Upper lobe of left lung (tissue), 6 donors: Measurements from ENCODE around the gene RNF126. TPM values are rescaled to one million over a fixed set of nuclear protein-coding genes. Genes with fewer than 3 reads are reported as not detected.
A peak's percentile ranks its signal among the peaks of the same experiment; 100 is the strongest.

Experiments used
- ATAC-seq, 2 donors: fragments of 200-7000 bp; cut with Tn5 transposase; one replicate each; pipeline ENCODE4 v1.9.1; 2022; ENCODE audit warnings: mild to moderate bottlenecking in 2 of 2, moderate library complexity in 2 of 2; ENCODE audit not compliant: low FRiP score in 2 of 2
- DNase-seq, 2 donors: peaks; one replicate each; pipeline ENCODE4 v3.0.0-alpha.2; 2019 to 2020
- H3K27ac ChIP-seq, 4 donors: fragments of 200-600 bp; sonication (generic); one replicate each; pipeline ENCODE4 v1.5.1; 2016 to 2019
- H3K27me3 ChIP-seq, 4 donors: fragments of 200-600 bp; sonication (generic); one replicate each; pipeline ENCODE4 v1.5.1; 2017 to 2019
- H3K36me3 ChIP-seq, 4 donors: fragments of 200-600 bp; sonication (generic); one replicate each; pipeline ENCODE4 v1.5.1; 2016 to 2019
- H3K4me1 ChIP-seq, 4 donors: fragments of 200-600 bp; sonication (generic); one replicate each; pipeline ENCODE4 v1.5.1; 2018 to 2019
- H3K4me3 ChIP-seq, 4 donors: fragments of 200-600 bp; sonication (generic); one replicate each; pipeline ENCODE4 v1.5.1; 2017 to 2019; ENCODE audit warnings: mild to moderate bottlenecking in 2 of 4, moderate library complexity in 1 of 4
- H3K9me3 ChIP-seq, 4 donors: fragments of 200-600 bp; sonication (generic); one replicate each; pipeline ENCODE4 v1.5.1; 2018 to 2019
- EP300 ChIP-seq, 4 donors: sonication (generic); formaldehyde crosslinking; IDR thresholded peaks; one replicate each; pipeline ENCODE4 v1.5.1; 2017; ENCODE audit warnings: antibody characterized with exemption in 4 of 4, control low read depth in 2 of 4
- POLR2A ChIP-seq, 4 donors: fragments of 450-650 bp; IDR thresholded peaks; one replicate each; pipeline ENCODE4 v1.5.1; 2016 to 2017; ENCODE audit warnings: antibody characterized with exemption in 4 of 4, mild to moderate bottlenecking in 2 of 4
- POLR2AphosphoS5 ChIP-seq, 2 donors: sonication (generic); formaldehyde crosslinking; IDR thresholded peaks; one replicate each; pipeline ENCODE4 v1.5.1; 2017; ENCODE audit warnings: antibody characterized with exemption in 2 of 2
- WGBS, 2 donors: methylation state at CpG; one replicate each; pipeline ENCODE4 v1.1.5; 2017 to 2018; 5-methylcytosine and 5-hydroxymethylcytosine counted together
- total RNA-seq, 6 donors: library from RNA; depleted of rRNA in 4 of 6; stranded (reverse); fragments of >200 nt in 4 of 6; gene quantifications; one replicate each; pipeline versions ENCODE4 v1.1.0 to v1.2.1, GENCODE V29; 2016 to 2021
- TF ChIP-seq, protein P1 (sequence below), 6 experiments: fragments of 450-650 bp in 4 of 6; fragments of 200-600 bp in 2 of 6; sonication (generic) in 2 of 6; IDR thresholded peaks; one replicate each; pipeline ENCODE4 v1.5.1; 2016 to 2019; ENCODE audit warnings: antibody characterized with exemption in 6 of 6
- donor health status: DM: no; HTN: no; CAD: no; lungs with moderate emphysema.
- donor health status: DM: no; HTN: yes; CAD: no; lungs with severe emphysema.

Gene RNF126
- total RNA-seq, 6 donors from 2014 or later: 36.7 to 106 (median 66.3) TPM

- 77 to 88% methylated on average over 7 to 15 of the region's 17 CpGs for WGBS, 2 donors
- Histone ChIP-seq H3K27ac (no peak overlapping the region), H3K9me3 (no peaks in the 10 kb centered on the region), H3K27me3 (no peaks in the 10 kb centered on the region), H3K4me1 (no peaks in the 10 kb centered on the region), H3K36me3 (peaks cover 0 to under 1% (median 0%) of the 10 kb centered on the region in 4 donors), H3K4me3 (no peak overlapping the region)
- ATAC-seq (no peak), DNase-seq (peak in 1 of 2 donors; percentile 67)
- TF ChIP-seq POLR2AphosphoS5 (IDR thresholded peaks at IDR 0.05) (no peak), EP300 (IDR thresholded peaks at IDR 0.05) (no peak), POLR2A (IDR thresholded peaks at IDR 0.05) (no peak)
- TF ChIP-seq, protein P1, sequence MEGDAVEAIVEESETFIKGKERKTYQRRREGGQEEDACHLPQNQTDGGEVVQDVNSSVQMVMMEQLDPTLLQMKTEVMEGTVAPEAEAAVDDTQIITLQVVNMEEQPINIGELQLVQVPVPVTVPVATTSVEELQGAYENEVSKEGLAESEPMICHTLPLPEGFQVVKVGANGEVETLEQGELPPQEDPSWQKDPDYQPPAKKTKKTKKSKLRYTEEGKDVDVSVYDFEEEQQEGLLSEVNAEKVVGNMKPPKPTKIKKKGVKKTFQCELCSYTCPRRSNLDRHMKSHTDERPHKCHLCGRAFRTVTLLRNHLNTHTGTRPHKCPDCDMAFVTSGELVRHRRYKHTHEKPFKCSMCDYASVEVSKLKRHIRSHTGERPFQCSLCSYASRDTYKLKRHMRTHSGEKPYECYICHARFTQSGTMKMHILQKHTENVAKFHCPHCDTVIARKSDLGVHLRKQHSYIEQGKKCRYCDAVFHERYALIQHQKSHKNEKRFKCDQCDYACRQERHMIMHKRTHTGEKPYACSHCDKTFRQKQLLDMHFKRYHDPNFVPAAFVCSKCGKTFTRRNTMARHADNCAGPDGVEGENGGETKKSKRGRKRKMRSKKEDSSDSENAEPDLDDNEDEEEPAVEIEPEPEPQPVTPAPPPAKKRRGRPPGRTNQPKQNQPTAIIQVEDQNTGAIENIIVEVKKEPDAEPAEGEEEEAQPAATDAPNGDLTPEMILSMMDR (IDR thresholded peaks at IDR 0.05): no peak
Measured at GRCh38 chr19:686589-687297, 23.7 kb upstream of the RNF126 start.

DNA sequence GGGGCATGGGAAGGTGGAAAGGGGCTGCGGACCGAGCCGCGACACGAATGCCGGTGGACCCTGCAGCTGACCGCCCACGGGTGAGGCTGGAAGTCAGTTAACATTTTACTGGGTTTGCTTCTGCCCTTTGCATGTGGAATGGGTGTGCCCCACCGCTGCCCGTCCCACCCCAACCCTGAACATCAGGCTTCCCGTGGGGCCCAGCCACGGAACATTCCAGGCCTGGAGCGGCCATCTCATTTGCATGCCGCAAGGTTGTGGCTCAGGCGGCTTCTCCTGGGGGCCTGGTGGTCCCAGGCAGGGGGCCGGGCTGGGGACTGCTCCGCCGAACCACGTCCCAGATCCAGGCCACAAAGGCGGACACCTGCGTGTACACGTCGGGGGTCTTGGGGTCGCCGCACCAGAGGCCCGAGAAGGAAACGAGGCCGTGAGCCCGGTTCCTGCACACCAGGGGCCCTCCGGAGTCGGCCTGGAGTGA lies 22.5 kb upstream of the RNF126 start:
- TF ChIP-seq, protein P1 (IDR thresholded peaks at IDR 0.05): no peak
- TF ChIP-seq POLR2A (IDR thresholded peaks at IDR 0.05) (no peak), POLR2AphosphoS5 (IDR thresholded peaks at IDR 0.05) (no peak), EP300 (IDR thresholded peaks at IDR 0.05) (no peak)
- no peaks in the 10 kb centered on the region for H3K9me3 ChIP-seq
- no peak overlapping the region for H3K4me3 ChIP-seq
- H3K27me3 ChIP-seq: no peaks in the 10 kb centered on the region
- ATAC-seq (no peak), DNase-seq (peak in 1 of 2 donors; percentile 81)
- 85% methylated on average over 25 of the region's 31 CpGs; no CpG with 5 or more reads in 1 of the 2 donors for WGBS, 2 donors
- peaks cover 0 to 7% (median 0%) of the 10 kb centered on the region in 4 donors for H3K36me3 ChIP-seq
- H3K27ac ChIP-seq: no peak overlapping the region
- H3K4me1 ChIP-seq: peaks cover 5 to 11% (median 7%) of the 10 kb centered on the region in 4 donors

DNA sequence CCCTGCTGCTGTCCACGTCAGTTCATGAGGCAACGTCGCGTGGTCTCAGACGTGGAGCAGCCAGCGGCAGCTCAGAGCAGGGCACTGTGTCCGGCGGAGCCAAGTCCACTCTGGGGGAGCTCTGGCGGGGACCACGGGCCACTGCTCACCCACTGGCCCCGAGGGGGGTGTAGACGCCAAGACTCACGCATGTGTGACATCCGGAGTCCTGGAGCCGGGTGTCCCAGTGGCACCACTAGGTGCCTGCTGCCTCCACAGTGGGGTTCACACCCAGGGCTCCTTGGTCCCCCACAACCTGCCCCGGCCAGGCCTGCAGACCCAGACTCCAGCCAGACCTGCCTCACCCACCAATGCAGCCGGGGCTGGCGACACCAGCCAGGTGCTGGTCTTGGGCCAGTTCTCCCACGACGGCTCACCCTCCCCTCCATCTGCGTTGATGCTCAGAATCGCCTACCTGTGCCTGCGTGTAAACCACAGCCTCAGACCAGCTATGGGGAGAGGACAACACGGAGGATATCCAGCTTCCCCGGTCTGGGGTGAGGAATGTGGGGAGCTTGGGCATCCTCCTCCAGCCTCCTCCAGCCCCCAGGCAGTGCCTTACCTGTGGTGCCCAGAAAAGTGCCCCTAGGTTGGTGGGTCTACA lies 19.8 kb upstream of the RNF126 start:
- ATAC-seq (no peak), DNase-seq (peak in 1 of 2 donors; percentile 78)
- 84% methylated on average over 24 of the region's 25 CpGs; no CpG with 5 or more reads in 1 of the 2 donors for WGBS, 2 donors

DNA sequence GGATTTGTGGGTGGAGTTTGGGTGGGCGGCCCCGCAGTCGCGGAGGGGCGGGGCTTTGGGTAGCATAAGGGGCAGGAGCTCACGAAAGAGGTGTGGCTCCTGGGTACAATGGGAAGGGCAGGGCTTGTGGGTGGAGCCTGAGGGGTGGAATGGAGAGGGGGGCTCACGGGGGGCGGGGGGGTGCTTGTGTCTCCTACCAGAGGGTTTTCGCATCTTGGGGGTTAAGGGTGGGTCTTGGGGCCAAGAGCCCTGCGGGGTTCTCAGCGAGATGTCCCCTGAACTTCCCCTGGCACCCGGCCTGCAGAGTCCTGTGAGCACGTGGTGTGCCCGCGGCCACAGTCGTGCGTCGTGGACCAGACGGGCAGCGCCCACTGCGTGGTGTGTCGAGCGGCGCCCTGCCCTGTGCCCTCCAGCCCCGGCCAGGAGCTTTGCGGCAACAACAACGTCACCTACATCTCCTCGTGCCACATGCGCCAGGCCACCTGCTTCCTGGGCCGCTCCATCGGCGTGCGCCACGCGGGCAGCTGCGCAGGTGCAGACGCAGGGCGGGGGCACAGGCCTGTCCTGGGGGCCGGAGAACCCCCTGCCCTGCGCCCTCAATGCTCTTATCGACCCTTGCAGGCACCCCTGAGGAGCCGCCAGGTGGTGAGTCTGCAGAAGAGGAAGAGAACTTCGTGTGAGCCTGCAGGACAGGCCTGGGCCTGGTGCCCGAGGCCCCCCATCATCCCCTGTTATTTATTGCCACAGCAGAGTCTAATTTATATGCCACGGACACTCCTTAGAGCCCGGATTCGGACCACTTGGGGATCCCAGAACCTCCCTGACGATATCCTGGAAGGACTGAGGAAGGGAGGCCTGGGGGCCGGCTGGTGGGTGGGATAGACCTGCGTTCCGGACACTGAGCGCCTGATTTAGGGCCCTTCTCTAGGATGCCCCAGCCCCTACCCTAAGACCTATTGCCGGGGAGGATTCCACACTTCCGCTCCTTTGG lies 18.3 kb upstream of the RNF126 start:
- Histone ChIP-seq H3K27ac (peak overlapping the region; percentile 76 to 97 (median 92)), H3K4me1 (peaks cover 24 to 48% (median 34%) of the 10 kb centered on the region in 4 donors), H3K9me3 (no peaks in the 10 kb centered on the region), H3K4me3 (peak overlapping the region in 3 of 4 donors; percentile 77 to 91 (median 91)), H3K27me3 (peaks cover 0 to 4% (median 0%) of the 10 kb centered on the region in 4 donors), H3K36me3 (peaks cover 0 to 13% (median 0%) of the 10 kb centered on the region in 4 donors)
- WGBS, 2 donors: 57 to 58% methylated on average over 32 to 37 of the region's 54 CpGs
- ATAC-seq: no peak
- TF ChIP-seq, protein P1 (IDR thresholded peaks at IDR 0.05): no peak
- TF ChIP-seq POLR2AphosphoS5 (IDR thresholded peaks at IDR 0.05) (peak in 1 of 2 donors; percentile 7), POLR2A (IDR thresholded peaks at IDR 0.05) (no peak), EP300 (IDR thresholded peaks at IDR 0.05) (no peak)
- peak; percentile 95 for DNase-seq

More for the DNA sequence above, 19.8 kb upstream of the RNF126 start:
- H3K27me3 ChIP-seq: no peaks in the 10 kb centered on the region
- no peak overlapping the region for H3K4me3 ChIP-seq
- H3K36me3 ChIP-seq: peaks cover 0 to 13% (median 0%) of the 10 kb centered on the region in 4 donors
- H3K4me1 ChIP-seq: peaks cover 15 to 33% (median 20%) of the 10 kb centered on the region in 4 donors
- no peaks in the 10 kb centered on the region for H3K9me3 ChIP-seq
- TF ChIP-seq POLR2AphosphoS5 (IDR thresholded peaks at IDR 0.05): no peak
- no peak for TF ChIP-seq POLR2A (IDR thresholded peaks at IDR 0.05)
- TF ChIP-seq, protein P1 (IDR thresholded peaks at IDR 0.05): no peak
- no peak for TF ChIP-seq EP300 (IDR thresholded peaks at IDR 0.05)
- no peak overlapping the region for H3K27ac ChIP-seq
